H4 (cell line): Measurements from ENCODE around the gene TRAK1. TPM values are rescaled to one million over a fixed set of nuclear protein-coding genes. Genes with fewer than 3 reads are reported as not detected.

ENCODE experiments used
- DNase-seq: peaks from one replicate; pipeline ENCODE4 v3.0.0-alpha.2; 2015; ENCODE audit warnings: low spot score
- total RNA-seq: library from RNA; depleted of rRNA; stranded (reverse); fragments of >200 nt; shearing (Covaris generic); gene quantifications from 2 replicates; pipeline ENCODE4 v1.2.3, GENCODE V29; 2014

Gene TRAK1
- total RNA-seq, 1 experiment from 2014 or later: 4.3 TPM

GRCh38 chr3:42246091-42246490 lies 154.9 kb downstream of the TRAK1 start:
- DNase-seq: no peak

GRCh38 chr3:42247576-42248027 lies 156.4 kb downstream of the TRAK1 start:
- DNase-seq: peak; percentile 28

GRCh38 chr3:42250761-42251160 lies 159.6 kb downstream of the TRAK1 start:
- DNase-seq: no peak

- DNase-seq: no peak
Measured at GRCh38 chr3:42254566-42254965, 163.4 kb downstream of the TRAK1 start.

- DNase-seq: no peak
Measured at GRCh38 chr3:42256135-42256819, 165.1 kb downstream of the TRAK1 start.

GRCh38 chr3:42257007-42257406 lies 165.8 kb downstream of the TRAK1 start:
- DNase-seq: no peak

- peak; percentile 16 for DNase-seq
Measured at GRCh38 chr3:42262525-42262924, 171.4 kb downstream of the TRAK1 start.

GRCh38 chr3:42263354-42264346 lies 172.5 kb downstream of the TRAK1 start:
- no peak for DNase-seq

- DNase-seq: no peak
Measured at GRCh38 chr3:42264399-42265058, 173.4 kb downstream of the TRAK1 start.

- no peak for DNase-seq
Measured at GRCh38 chr3:42265059-42265991, 174.2 kb downstream of the TRAK1 start.

- DNase-seq: no peak
Measured at GRCh38 chr3:42266085-42266484, 174.9 kb downstream of the TRAK1 start, which contains the start of gene CCK. CCK (minus strand) TSS chr3:42266185; CDS start chr3:42263630, 2,555 bp downstream.

GRCh38 chr3:42267878-42268277 lies 176.7 kb downstream of the TRAK1 start:
- no peak for DNase-seq

GRCh38 chr3:42269647-42270046 lies 178.5 kb downstream of the TRAK1 start:
- DNase-seq: no peak

GRCh38 chr3:42270561-42270960 lies 179.4 kb downstream of the TRAK1 start:
- DNase-seq: no peak

- no peak for DNase-seq
Measured at GRCh38 chr3:42271786-42272185, 180.6 kb downstream of the TRAK1 start.

- no peak for DNase-seq
Measured at GRCh38 chr3:42273361-42273760, 182.2 kb downstream of the TRAK1 start.

- no peak for DNase-seq
Measured at GRCh38 chr3:42274266-42274665, 183.1 kb downstream of the TRAK1 start.

GRCh38 chr3:42275217-42275616 lies 184.1 kb downstream of the TRAK1 start:
- DNase-seq: no peak
